GM21360 (cell line): ENCODE results near the gene DOCK11.

ENCODE experiments used
- ATAC-seq: cut with Tn5 transposase; IDR thresholded peaks from one replicate; pipeline ENCODE4 v1.9.1; 2021; ENCODE audit warnings: mild to moderate bottlenecking, moderate library complexity; ENCODE audit not compliant: unreplicated experiment

Gene DOCK11

GRCh38 chrX:118499295-118499694 lies 3.7 kb downstream of the DOCK11 start:
- no peak for ATAC-seq

DNA sequence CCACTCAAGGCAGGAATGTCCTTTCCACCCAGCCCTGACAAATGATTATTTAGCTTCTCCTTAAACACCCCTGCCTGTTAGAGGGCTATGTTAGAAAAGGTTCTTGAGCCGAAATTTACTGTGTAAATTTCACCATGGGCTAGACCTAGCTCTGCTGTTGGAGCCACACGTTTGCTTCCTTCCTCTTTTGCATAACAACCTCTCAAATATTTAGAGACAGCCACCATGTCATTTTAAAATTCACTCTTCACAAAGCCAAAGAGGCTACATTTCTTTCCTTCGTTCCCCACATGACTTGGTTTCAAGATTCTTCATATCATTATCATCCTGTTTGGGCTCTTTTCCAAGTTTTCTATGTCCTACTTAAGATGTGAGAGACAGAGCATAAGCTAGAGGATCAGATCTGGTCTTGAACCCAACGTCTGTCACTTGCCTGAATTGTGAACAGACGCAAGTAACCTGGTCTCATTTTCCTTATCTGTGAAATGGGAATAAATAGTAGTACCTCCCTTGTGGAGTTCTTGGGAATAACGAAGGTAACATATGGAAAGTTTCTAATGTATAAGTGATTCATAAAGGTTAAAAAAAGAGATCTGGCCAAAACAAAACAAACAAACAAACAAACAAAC lies 6.7 kb downstream of the DOCK11 start:
- ATAC-seq = no peak

GRCh38 chrX:118503260-118504041 lies 7.8 kb downstream of the DOCK11 start:
- ATAC-seq = no peak

- no peak for ATAC-seq
These were observed 9.0 kb downstream of the DOCK11 start for GRCh38 chrX:118504581-118504980.

DNA sequence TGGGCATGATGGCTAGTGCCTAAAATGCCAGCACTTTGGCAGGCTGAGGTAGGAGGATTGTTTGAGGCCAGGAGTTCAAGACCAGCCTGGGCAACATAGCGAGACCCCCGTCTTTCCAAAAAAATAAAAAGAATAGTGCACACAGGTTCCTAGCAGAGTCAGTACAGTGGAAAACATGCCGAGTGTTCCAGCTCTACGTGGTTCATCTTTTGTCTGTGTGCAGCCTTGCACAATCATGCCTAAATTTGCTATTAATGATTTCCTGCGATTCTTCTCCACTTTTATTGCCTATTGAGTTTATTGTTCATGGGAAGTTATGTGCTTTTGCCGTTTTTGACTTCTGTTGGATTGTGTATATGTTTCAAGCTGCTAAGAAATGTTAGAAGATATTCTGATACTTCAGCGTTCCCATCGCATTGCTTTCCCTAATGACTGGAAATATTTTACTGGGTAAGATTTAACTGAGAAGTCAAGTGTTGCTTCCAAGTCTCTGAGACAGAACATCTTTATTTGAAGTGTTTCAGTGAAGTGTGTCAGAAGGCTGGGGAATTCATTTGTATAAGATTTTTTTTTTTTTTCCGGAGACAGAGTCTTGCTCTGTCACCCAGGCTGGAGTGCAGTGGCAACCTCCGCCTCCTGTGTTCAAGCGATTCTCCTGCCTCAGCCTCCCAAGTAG lies 11.3 kb downstream of the DOCK11 start:
- no peak for ATAC-seq

- no peak for ATAC-seq
These were observed 12.2 kb downstream of the DOCK11 start for GRCh38 chrX:118507766-118508165.

GRCh38 chrX:118508221-118508620 lies 12.6 kb downstream of the DOCK11 start:
- ATAC-seq = no peak

- ATAC-seq = no peak
These were observed 13.0 kb downstream of the DOCK11 start for GRCh38 chrX:118508635-118509034.

DNA sequence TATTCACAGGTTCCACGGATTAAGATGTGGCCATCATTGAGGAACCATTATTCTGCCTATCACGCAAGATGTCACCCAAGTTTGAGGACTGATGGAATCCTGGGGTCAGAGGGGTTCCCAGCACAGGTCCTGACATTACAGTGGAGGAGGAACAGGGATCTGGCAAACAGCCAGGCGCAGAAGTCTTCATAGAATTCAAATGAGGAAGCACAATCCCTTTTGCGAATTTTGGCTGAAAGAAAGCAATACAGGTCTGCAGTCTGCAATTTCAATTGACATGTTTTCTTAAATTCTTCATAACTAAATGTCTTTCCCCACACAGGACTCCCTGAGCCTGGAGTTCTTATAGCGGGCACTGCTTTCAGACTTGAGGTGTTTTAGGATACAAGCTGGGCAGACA lies 14.5 kb downstream of the DOCK11 start:
- ATAC-seq = no peak

GRCh38 chrX:118513120-118513898 lies 17.7 kb downstream of the DOCK11 start:
- ATAC-seq = no peak

DNA sequence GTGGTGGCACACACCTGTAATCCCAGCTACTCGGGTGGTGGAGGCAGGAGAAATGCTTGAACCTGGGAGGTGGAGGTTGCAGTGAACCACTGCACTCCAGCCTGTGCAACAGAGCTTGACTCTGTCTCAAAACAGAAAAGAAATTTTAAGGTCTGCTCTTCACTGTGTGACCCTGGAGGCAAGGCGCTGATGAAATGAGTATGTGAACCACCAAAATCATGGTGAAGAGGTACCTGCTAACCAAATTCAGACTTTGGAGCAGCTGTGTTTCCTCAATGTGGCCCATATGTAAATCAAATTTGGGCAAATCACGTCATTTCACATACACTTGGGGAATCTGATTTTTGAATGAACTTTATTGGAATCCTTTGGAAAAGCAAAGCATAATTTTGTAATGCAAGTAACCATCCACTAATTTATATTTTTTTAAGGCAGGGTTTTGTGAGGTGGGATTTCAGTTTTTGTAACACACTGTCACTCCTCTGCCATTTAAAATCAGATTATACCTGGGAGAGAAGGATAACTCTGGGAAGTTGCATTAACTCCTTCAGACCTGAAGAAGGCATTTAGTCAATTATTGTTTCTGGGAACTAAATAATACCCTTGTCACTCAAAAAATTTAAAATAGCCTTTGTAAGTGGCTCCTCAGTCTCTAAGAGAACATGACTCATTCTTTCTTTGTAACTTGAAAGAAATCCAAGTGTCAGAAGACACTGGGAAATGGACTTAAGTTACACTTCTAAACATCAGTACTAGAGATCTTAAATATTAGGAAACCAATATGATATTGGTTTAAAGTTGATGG lies 24.0 kb downstream of the DOCK11 start:
- no peak for ATAC-seq

GRCh38 chrX:118520216-118521206 lies 24.9 kb downstream of the DOCK11 start:
- no peak for ATAC-seq

- ATAC-seq = no peak
These were observed 25.8 kb downstream of the DOCK11 start for GRCh38 chrX:118521435-118521834.

- ATAC-seq = no peak
These were observed 26.8 kb downstream of the DOCK11 start for GRCh38 chrX:118522230-118522926.

DNA sequence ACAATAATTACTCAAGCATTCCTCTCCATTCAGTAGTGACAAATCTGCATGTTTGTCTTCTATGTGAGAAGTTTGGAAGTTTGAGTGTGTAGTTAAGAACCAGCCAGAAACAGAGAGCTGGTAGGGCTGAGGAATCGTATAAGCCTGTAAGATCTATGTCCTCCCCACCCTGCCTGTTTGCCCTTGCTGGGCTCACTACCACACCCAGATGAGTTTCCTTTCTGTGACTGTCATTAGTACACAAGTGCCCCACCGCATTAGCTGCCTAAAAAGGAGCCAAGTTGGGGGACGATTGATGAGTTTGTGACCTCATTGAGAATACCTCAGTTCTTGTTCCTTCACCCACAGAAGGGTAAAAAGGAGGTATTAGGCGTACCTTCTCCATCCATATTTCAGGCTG lies 28.3 kb downstream of the DOCK11 start:
- no peak for ATAC-seq

DNA sequence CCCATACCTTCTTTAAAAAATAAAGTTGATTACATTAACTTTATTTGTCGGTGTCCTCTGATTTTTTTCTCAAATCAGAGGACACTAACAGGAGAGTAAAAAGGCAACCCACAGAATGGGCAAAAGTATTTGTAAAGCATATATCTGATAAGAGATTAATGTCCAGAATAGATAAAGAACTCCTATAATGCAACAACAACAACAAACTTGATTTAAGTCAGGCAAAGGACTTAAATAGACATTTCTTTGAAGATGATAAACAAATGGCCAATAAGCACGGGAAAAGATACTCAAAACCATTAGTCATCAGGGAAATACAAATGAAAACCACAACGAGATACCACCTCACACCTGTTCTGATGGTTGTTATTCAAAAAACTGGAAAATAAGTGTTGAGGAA lies 28.7 kb downstream of the DOCK11 start:
- ATAC-seq = no peak

- no peak for ATAC-seq
These were observed 29.6 kb downstream of the DOCK11 start for GRCh38 chrX:118525174-118525730.

DNA sequence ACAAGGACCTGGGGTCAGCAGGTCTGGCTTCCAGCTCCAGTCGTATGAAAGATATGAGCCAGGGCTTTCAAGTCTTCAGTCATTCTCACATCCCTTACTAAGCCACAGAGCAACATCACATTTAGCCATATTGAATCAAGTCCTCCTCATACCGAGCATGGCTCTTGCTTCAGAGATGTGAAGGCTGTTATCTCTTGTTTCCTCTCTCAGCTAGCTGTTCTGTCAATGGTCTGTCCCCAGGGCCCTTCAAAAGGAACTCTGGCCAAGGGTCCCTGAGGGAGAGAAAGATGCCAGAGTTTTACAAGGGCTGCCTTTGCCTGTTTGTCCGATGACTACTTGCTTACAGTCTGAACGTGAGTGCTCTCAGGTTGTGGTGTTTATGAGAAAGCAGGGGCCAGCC lies 30.5 kb downstream of the DOCK11 start:
- no peak for ATAC-seq
